LNCaP clone FGC (cell line): Measurements from ENCODE around the gene EED.
A peak's percentile ranks its signal among the peaks of the same experiment; 100 is the strongest.
"Not testable (repeated sequence)": the region's sequence is repeated elsewhere in the genome, so short reads cannot be mapped to it uniquely, and the experiment has no call there.

ENCODE experiments used
- DNase-seq: peaks from one replicate; pipeline ENCODE4 v3.0.0-alpha.2; 2011; ENCODE audit warnings: low read depth
- H3K4me3 ChIP-seq: 2 replicates; pipeline ENCODE4 v1.5.1; 2011; ENCODE audit warnings: mild to moderate bottlenecking, low read depth, low read length, control low read depth
- TF ChIP-seq, protein P1 (sequence below): IDR thresholded peaks from 2 replicates; pipeline ENCODE4 v1.5.1; 2012; ENCODE audit warnings: mild to moderate bottlenecking; ENCODE audit not compliant: control insufficient read depth, insufficient read depth; ENCODE audit errors: extremely low read depth

Gene EED

DNA sequence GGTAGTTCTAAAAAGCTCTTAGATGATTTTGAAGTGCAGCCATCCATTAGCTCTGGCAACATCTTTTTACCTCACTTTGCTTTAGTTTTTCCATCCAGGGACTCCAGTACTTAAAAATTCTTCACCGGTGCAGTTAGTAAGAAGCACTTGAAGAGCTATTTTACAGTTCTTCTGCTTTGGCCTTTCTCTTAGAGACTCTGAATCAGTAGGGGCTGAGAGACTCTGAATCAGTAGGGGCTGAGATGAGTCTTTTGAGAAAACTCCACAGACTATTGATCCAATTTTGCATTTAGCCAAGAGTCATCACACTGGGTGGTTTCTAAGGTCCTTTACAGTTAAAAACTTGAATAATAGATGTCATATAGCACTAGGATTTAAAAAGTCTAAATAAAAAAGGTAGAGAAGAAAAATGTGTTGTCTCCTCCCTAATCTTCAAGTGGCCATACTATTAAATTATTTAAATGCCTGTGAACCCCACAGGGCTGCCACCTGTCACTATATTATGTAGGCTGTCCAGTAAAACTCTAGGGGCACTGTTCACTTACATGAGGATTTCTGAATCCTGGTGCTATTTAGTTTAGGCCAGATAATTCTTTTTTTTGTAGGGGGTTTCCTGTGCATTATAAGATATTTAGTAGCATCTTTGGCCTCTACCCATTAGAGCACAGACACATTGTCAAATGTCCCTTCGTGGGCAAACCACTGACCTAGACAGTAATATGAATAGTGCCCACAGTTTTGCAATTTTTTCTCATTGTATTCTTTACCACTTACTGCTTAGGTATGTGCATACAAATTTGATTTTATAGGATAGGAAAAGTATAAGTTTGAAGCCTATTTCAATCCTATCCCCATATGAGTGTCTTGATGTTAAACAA lies 31.2 kb downstream of the EED start:
- no peak overlapping the region for H3K4me3 ChIP-seq
- TF ChIP-seq, protein P1, sequence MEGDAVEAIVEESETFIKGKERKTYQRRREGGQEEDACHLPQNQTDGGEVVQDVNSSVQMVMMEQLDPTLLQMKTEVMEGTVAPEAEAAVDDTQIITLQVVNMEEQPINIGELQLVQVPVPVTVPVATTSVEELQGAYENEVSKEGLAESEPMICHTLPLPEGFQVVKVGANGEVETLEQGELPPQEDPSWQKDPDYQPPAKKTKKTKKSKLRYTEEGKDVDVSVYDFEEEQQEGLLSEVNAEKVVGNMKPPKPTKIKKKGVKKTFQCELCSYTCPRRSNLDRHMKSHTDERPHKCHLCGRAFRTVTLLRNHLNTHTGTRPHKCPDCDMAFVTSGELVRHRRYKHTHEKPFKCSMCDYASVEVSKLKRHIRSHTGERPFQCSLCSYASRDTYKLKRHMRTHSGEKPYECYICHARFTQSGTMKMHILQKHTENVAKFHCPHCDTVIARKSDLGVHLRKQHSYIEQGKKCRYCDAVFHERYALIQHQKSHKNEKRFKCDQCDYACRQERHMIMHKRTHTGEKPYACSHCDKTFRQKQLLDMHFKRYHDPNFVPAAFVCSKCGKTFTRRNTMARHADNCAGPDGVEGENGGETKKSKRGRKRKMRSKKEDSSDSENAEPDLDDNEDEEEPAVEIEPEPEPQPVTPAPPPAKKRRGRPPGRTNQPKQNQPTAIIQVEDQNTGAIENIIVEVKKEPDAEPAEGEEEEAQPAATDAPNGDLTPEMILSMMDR, result 0 out of 2 replicates have a peak, but pooled peaks have one; percentile 11
- DNase-seq, result no peak

GRCh38 chr11:86277741-86278140 lies 33.2 kb downstream of the EED start:
- TF ChIP-seq, protein P1, result no peak
- H3K4me3 ChIP-seq, result no peak overlapping the region
- no peak for DNase-seq

DNA sequence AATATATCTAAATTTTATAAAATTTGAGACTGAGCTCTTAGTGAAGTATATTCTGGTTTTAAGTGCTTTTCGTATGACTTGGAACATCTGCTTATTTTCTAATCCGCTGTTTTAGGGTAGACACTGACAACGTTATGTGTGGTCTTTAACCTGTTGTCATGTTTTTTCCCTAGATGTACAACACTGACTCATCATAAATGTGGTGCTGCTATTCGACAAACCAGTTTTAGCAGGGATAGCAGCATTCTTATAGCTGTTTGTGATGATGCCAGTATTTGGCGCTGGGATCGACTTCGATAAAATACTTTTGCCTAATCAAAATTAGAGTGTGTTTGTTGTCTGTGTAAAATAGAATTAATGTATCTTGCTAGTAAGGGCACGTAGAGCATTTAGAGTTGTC lies 33.7 kb downstream of the EED start:
- no peak for DNase-seq
- no peak overlapping the region for H3K4me3 ChIP-seq
- TF ChIP-seq, protein P1, result no peak

- TF ChIP-seq, protein P1, result no peak
- no peak overlapping the region for H3K4me3 ChIP-seq
- no peak for DNase-seq
Observed at GRCh38 chr11:86279747-86280146, 35.2 kb downstream of the EED start.

GRCh38 chr11:86287468-86287796 lies 42.9 kb downstream of the EED start:
- TF ChIP-seq, protein P1, result no peak
- DNase-seq, result no peak
- no peak overlapping the region for H3K4me3 ChIP-seq

DNA sequence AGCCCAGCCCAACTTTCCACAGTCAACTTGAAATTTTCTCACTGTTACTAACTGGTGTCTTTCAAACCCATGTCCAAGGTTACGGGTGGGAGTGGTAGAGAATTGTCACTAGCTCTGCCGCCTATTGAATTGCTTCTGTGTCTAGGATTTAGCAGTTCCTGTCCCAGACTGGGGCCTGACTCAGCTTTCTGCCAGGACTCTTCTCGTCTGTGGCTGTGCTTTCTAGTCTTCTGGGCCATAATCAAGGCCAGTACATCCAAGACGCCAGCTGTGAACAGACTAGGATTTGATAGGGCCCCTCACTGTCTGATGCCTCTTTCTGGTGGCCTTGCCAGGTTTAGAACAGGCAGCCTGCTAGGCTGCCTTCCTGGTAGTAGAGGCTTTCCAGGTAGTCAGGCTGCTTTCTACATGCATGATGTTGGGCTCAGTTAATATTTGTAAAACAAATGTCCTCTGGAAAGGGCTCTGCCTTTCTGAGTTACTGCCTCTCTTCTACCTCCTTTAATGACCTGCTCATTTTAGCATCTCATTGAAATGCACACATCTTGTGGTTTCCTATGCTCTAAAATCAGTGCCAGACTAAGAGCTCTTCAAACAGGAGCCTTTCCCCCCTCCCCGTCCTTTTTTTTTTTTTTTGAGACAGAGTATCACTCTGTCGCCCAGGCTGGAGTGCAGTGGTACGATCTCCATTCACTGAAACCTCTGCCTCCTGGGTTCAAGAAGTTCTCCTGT lies 44.4 kb downstream of the EED start:
- H3K4me3 ChIP-seq, result no peak overlapping the region
- TF ChIP-seq, protein P1, result no peak
- DNase-seq, result no peak

DNA sequence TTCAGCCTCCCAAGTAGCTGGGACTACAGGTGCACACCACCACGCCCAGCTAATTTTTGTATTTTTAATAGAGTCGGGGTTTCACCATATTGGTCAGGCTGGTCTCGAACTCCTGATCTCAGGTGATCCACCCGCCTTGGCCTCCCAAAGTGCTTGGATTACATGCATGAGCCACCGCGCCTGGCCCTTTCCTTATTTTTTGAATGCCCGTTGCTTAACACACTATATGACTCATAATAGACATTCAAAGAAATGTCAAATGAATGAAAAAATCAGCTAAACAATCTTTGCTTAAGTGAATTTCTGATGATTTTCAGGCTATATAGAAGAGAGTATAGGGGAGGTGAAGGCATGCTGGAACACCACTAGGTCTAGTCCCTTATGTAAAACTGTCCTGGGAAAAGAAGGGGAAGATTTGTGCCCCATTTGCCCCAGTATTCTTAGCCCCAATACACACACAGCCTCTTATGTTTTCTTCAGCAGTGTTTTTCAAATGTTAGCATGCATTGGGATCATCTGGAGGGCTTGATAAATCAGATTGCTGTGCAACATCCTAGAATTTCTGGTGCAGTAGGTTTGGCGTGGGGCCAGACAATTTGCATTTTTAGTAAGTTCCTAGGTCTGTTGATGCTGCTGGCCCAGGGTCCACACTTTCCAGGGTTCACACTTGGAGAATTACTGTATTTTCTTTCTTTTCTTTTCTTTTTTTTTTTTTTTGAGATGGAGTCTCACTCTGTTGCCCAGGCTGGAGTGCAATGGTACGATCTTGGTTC lies 45.1 kb downstream of the EED start:
- not testable (repeated sequence) for DNase-seq, H3K4me3 ChIP-seq
